D341Med (cell line): ENCODE measurements around the gene TSC22D1.

ENCODE experiments used
- DNase-seq: peaks from one replicate; pipeline ENCODE4 v3.0.0; 2012; ENCODE audit warnings: low spot score

Gene TSC22D1

DNA sequence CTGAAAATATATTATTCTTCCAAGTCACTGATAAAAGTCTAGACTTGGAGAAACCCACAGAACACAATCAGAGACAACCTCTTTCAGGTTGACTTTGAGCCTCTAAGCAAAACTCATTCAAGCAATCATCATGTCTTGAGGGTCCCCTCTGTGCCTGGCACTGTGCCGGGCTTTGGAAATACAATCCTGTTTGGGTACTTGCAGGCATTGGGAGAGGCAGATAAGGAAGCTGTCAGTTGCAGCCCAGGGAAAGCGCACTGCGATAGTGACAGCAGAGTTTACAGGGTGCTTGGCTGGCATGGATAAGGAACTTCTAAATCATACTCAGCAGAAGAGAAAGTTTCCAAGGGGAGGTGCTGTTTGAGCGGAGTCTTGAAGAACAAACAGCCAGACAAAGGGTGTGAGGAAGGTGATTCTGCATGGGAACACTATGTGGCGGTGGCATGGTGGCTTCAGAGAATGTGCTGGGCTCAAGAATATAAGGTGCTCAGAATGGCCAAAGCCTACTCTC is 193.4 kb downstream of the TSC22D1 start:
- DNase-seq, result no peak
